GM19467 (cell line): ENCODE measurements around the gene SLC25A13.

Source experiments
- ATAC-seq: cut with Tn5 transposase; IDR thresholded peaks from one replicate; pipeline ENCODE4 v1.9.1; 2021; ENCODE audit warnings: mild to moderate bottlenecking, moderate library complexity; ENCODE audit not compliant: unreplicated experiment

SLC25A13 gene

GRCh38 chr7:96244992-96245292 is 77.0 kb downstream of the SLC25A13 start:
- no peak for ATAC-seq

- ATAC-seq: no peak
These were observed 77.5 kb downstream of the SLC25A13 start for GRCh38 chr7:96244244-96244991.

- no peak for ATAC-seq
These were observed 78.7 kb downstream of the SLC25A13 start for GRCh38 chr7:96243241-96243640.

- ATAC-seq: no peak
These were observed 80.0 kb downstream of the SLC25A13 start for GRCh38 chr7:96241855-96242254.

GRCh38 chr7:96238976-96239766 is 82.7 kb downstream of the SLC25A13 start:
- ATAC-seq: no peak

GRCh38 chr7:96238474-96238873 is 83.4 kb downstream of the SLC25A13 start:
- no peak for ATAC-seq

GRCh38 chr7:96237040-96237439 is 84.9 kb downstream of the SLC25A13 start:
- ATAC-seq: no peak

- ATAC-seq: no peak
These were observed 85.5 kb downstream of the SLC25A13 start for GRCh38 chr7:96236198-96237039.

GRCh38 chr7:96235281-96235680 is 86.6 kb downstream of the SLC25A13 start:
- ATAC-seq: peak; percentile 53

- no peak for ATAC-seq
These were observed 88.3 kb downstream of the SLC25A13 start for GRCh38 chr7:96233528-96234154.

GRCh38 chr7:96233084-96233483 is 88.8 kb downstream of the SLC25A13 start:
- ATAC-seq: no peak

- ATAC-seq: no peak
These were observed 93.1 kb downstream of the SLC25A13 start for GRCh38 chr7:96228760-96229159.

- no peak for ATAC-seq
These were observed 96.6 kb downstream of the SLC25A13 start for GRCh38 chr7:96225251-96225650.

GRCh38 chr7:96224685-96225084 is 97.2 kb downstream of the SLC25A13 start:
- ATAC-seq: no peak

- ATAC-seq: no peak
These were observed 97.8 kb downstream of the SLC25A13 start for GRCh38 chr7:96224073-96224472.

- ATAC-seq: no peak
These were observed 100.0 kb downstream of the SLC25A13 start for GRCh38 chr7:96221888-96222287.

- no peak for ATAC-seq
These were observed 102.3 kb downstream of the SLC25A13 start for GRCh38 chr7:96219378-96220130.

- ATAC-seq: no peak
These were observed 103.1 kb downstream of the SLC25A13 start for GRCh38 chr7:96218664-96219243.

- ATAC-seq: no peak
These were observed 104.8 kb downstream of the SLC25A13 start for GRCh38 chr7:96217147-96217546.

- no peak for ATAC-seq
These were observed 105.5 kb downstream of the SLC25A13 start for GRCh38 chr7:96216373-96216772.
